H1 (cell line): Measurements from ENCODE around the gene EYA4.

Source experiments
- CEBPB ChIP-seq: IDR thresholded peaks from 2 replicates; pipeline ENCODE4 v1.6.1; 2012; ENCODE audit warnings: low read depth, low read length
- CREB1 ChIP-seq: IDR thresholded peaks from 2 replicates; pipeline ENCODE4 v1.6.1; 2012; ENCODE audit warnings: inconsistent platforms
- SP1 ChIP-seq: IDR thresholded peaks from 2 replicates; pipeline ENCODE4 v1.6.1; 2011; ENCODE audit warnings: low read depth, low read length

DNA sequence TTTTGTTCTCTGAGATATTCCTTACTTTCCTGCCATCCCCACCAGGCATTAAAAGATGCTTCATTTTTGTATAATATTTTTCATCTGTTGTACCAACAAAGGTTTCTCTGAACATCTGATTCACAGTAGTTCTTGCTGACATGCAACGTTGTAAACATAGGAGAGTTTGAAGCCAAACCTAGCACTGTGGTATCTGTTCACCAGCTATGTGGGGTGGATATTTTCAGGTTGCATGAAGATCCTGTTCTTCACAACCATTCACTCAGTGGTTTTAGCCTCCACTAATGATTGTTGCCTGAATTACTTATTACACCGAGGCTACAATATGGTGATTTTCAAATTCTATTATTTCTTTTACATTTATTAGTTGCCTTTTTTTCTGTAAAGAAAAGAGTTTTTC is 56.5 kb downstream of the EYA4 start:
- TF ChIP-seq CEBPB (no peak), CREB1 (no peak), SP1 (no peak)
